Measurements from ENCODE around the gene SLCO2B1. TPM values are rescaled to one million over a fixed set of nuclear protein-coding genes. Genes with fewer than 3 reads are reported as not detected.

Gene SLCO2B1
- total RNA-seq, 1 experiment from 2014 or later = not detected

DNA sequence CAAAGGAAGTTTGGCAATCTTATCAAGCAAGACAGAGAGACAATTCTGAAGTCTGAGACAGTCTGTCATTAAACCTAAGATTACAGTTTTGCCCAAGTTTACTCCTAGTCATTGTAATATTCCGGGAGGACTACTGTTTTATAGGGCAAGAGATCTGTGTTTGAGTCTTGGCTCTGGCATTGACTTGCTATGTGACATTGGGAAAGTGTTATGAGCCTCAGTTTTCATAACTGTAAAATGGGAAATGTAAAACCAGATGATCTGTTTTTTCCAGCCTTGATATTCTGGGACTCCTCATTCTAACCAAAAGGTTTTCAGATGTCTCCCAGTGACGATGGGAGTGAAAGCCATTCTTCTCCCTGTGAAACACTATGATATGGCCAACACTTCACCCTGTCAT is 24.3 kb upstream of the SLCO2B1 start:
- no peak overlapping the region for H2AFZ ChIP-seq (ENCODE audit: low read length)
- H3K79me2 ChIP-seq (ENCODE audit: insufficient read depth, low read length) = no peaks in the 10 kb centered on the region
- no peak overlapping the region for H4K5ac ChIP-seq (ENCODE audit: insufficient read length, low read depth, low read length)
- no peak overlapping the region for H3K4ac ChIP-seq (ENCODE audit: low read depth, low read length)
- no peak overlapping the region for H3K27ac ChIP-seq (ENCODE audit: insufficient read length, low read depth, low read length)
- DNase-seq = no peak
- H3K4me1 Mint-ChIP-seq = no peaks in the 10 kb centered on the region
- H3K9me3 Mint-ChIP-seq = peaks cover 16 to 20% of the 10 kb centered on the region in 2 experiments
- H3K23ac ChIP-seq (ENCODE audit: insufficient read length, low read depth, low read length) = no peak overlapping the region
- peaks cover 22% of the 10 kb centered on the region for H3K27me3 Mint-ChIP-seq (ENCODE audit: low read depth)
- no CpG with 5 or more reads among the region's 2 CpGs for WGBS (ENCODE audit: extremely low coverage, insufficient read length, low lambda C conversion rate)
- H3K4me2 ChIP-seq (ENCODE audit: insufficient read depth, insufficient read length, low read length) = no peak overlapping the region
- no peak overlapping the region for H3K14ac ChIP-seq (ENCODE audit: insufficient read depth, low read length)
- H3K27ac Mint-ChIP-seq = no peak overlapping the region
- no peak overlapping the region for H2BK12ac ChIP-seq (ENCODE audit: insufficient read length, low read depth, low read length)
- no peaks in the 10 kb centered on the region for H3K9me3 ChIP-seq (ENCODE audit: control insufficient read depth, low read depth, low read length)
- no peaks in the 10 kb centered on the region for H3K4me1 ChIP-seq (ENCODE audit: insufficient read depth, low read length)
- H2BK15ac ChIP-seq (ENCODE audit: low read depth, low read length) = no peak overlapping the region
- H3K9ac ChIP-seq (ENCODE audit: extremely low read depth, insufficient read length, low read length) = no peak overlapping the region
- H2BK20ac ChIP-seq (ENCODE audit: low read depth, low read length, poor library complexity, severe bottlenecking) = no peak overlapping the region
- H3K4me3 Mint-ChIP-seq = no peak overlapping the region
- no peak overlapping the region for H2BK120ac ChIP-seq (ENCODE audit: low read depth, low read length, poor library complexity, severe bottlenecking)
- H3K23me2 ChIP-seq (ENCODE audit: insufficient read length, low read depth, low read length, poor library complexity, severe bottlenecking) = no peaks in the 10 kb centered on the region
- TF ChIP-seq, protein P1, sequence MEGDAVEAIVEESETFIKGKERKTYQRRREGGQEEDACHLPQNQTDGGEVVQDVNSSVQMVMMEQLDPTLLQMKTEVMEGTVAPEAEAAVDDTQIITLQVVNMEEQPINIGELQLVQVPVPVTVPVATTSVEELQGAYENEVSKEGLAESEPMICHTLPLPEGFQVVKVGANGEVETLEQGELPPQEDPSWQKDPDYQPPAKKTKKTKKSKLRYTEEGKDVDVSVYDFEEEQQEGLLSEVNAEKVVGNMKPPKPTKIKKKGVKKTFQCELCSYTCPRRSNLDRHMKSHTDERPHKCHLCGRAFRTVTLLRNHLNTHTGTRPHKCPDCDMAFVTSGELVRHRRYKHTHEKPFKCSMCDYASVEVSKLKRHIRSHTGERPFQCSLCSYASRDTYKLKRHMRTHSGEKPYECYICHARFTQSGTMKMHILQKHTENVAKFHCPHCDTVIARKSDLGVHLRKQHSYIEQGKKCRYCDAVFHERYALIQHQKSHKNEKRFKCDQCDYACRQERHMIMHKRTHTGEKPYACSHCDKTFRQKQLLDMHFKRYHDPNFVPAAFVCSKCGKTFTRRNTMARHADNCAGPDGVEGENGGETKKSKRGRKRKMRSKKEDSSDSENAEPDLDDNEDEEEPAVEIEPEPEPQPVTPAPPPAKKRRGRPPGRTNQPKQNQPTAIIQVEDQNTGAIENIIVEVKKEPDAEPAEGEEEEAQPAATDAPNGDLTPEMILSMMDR (conservative IDR thresholded peaks at IDR 0.05) = no peak
- H3K36me3 Mint-ChIP-seq (ENCODE audit: insufficient read depth in 1 of 3, low read depth in 3 of 3) = peaks cover 4 to 8% (median 5%) of the 10 kb centered on the region in 3 experiments; a peak in 3 of 7 replicates
- no peak overlapping the region for H3T11ph ChIP-seq (ENCODE audit: low read length)
- H4K91ac ChIP-seq (ENCODE audit: insufficient read length, low read depth, low read length) = no peak overlapping the region
- H4K20me1 ChIP-seq (ENCODE audit: control insufficient read depth, insufficient read depth, insufficient read length) = no peaks in the 10 kb centered on the region
- H3K27me3 ChIP-seq (ENCODE audit: insufficient read depth, low read length) = no peaks in the 10 kb centered on the region
- H4K8ac ChIP-seq (replicated peaks; ENCODE audit: insufficient read length, low read depth, low read length) = no peak overlapping the region
- H2AK5ac ChIP-seq (ENCODE audit: insufficient read length, low read length) = no peak overlapping the region
- H2BK5ac ChIP-seq (ENCODE audit: insufficient read length, low read length) = no peak overlapping the region
- no peaks in the 10 kb centered on the region for H3K79me1 ChIP-seq (ENCODE audit: insufficient read depth, low read depth, low read length, poor library complexity, severe bottlenecking)
- H3K18ac ChIP-seq (ENCODE audit: insufficient read length, low read depth, low read length) = no peak overlapping the region
- H3K56ac ChIP-seq (ENCODE audit: insufficient read length, low read depth, low read length) = no peak overlapping the region

All from H9 (cell line).